Measurements from ENCODE around the gene ADK. TPM values are rescaled to one million over a fixed set of nuclear protein-coding genes. Genes with fewer than 3 reads are reported as not detected.
"Not testable (repeated sequence)": the region's sequence is repeated elsewhere in the genome, so short reads cannot be mapped to it uniquely, and the experiment has no call there.

The ADK gene
- total RNA-seq, 1 donor from 2014 or later: 53.0 TPM

DNA sequence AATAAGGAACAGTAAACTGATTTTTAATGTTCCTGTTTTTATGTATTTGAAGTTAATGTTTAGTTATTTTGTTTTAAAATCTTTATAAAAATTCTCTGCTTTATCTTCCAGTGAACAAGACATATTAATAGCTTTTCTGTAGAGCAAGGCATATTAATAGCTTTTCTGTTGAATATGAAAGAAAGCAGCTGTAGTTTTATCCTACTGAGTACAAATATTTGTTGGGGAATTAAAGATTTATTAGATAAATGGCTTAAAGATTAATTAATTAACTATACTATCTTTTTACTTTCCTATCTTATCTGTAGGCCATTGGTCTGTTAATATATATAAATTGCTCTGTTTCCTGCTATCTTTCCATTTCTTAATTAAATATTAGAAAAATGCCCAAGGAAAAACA, 299.6 kb downstream of the ADK start:
- H3K27me3 ChIP-seq: no peaks in the 10 kb centered on the region
- H3K4me3 ChIP-seq: no peak overlapping the region
- no peak for DNase-seq
- no peaks in the 10 kb centered on the region for H3K9me3 ChIP-seq
- TF ChIP-seq, protein P1, sequence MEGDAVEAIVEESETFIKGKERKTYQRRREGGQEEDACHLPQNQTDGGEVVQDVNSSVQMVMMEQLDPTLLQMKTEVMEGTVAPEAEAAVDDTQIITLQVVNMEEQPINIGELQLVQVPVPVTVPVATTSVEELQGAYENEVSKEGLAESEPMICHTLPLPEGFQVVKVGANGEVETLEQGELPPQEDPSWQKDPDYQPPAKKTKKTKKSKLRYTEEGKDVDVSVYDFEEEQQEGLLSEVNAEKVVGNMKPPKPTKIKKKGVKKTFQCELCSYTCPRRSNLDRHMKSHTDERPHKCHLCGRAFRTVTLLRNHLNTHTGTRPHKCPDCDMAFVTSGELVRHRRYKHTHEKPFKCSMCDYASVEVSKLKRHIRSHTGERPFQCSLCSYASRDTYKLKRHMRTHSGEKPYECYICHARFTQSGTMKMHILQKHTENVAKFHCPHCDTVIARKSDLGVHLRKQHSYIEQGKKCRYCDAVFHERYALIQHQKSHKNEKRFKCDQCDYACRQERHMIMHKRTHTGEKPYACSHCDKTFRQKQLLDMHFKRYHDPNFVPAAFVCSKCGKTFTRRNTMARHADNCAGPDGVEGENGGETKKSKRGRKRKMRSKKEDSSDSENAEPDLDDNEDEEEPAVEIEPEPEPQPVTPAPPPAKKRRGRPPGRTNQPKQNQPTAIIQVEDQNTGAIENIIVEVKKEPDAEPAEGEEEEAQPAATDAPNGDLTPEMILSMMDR (IDR thresholded peaks at IDR 0.05): no peak
- intact Hi-C loops (cut with DNase I): no loop called here
- no peak overlapping the region for H3K27ac ChIP-seq
- ATAC-seq: no peak
- no peaks in the 10 kb centered on the region for H3K36me3 ChIP-seq
- no peaks in the 10 kb centered on the region for H3K4me1 ChIP-seq

DNA sequence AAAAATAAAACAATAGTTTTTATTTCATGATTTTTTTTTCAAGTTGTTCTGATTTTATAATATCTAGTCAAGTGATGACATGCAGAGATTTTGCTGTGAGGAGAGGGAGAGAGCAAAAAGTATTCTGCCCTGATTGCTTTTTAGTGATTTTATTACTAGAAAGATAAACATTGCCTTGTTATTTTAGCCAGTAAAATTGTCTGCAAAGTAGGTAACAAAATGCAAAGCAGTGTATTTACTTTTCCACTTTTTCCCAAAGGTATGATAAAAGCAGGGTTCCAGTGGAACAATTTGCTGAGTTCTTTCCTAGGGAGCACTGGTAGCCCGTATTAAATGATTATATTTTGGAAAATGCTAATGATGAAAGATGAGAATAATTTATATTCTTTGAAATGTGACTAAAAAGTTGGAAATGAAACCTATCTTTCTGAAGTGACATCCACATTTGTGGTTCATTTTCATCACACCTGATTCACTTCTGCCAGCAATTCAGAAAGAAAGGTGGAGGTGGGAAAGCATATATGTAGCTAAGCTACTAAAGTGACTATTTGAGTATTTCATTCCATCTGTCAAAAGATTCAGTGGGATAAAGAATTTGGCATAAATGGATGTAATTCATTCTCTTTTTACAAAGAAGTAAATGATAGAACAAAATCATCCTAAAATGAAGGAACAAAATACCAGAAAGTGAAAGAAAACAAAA, 300.3 kb downstream of the ADK start:
- TF ChIP-seq, protein P1 (IDR thresholded peaks at IDR 0.05): no peak
- intact Hi-C loops (cut with DNase I): no loop called here
- Histone ChIP-seq H3K4me1 (no peaks in the 10 kb centered on the region), H3K4me3 (no peak overlapping the region), H3K27me3 (no peaks in the 10 kb centered on the region), H3K9me3 (no peaks in the 10 kb centered on the region), H3K27ac (no peak overlapping the region), H3K36me3 (no peaks in the 10 kb centered on the region)
- ATAC-seq (no peak), DNase-seq (no peak)

DNA sequence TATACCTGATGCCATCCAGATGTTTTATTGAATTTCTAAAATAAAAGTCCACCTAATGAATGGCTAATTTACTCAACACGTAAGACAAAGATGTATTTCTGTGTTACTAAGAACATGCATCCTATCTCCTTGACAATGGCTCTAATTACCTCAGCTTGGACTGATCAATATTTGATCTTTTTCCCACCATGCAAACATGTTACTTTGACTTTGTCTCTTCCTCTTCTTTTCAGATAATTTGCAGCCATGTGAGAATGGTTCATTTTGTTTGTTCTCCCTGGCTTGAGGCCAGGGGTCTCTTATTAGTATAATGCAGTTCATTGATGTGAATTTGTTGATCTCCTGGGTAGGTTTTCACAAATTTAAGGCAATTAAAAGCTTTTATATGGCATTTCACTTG, 302.1 kb downstream of the ADK start:
- intact Hi-C loops (cut with DNase I): no loop called here
- no peaks in the 10 kb centered on the region for H3K9me3 ChIP-seq
- H3K27me3 ChIP-seq: no peaks in the 10 kb centered on the region
- H3K4me1 ChIP-seq: no peaks in the 10 kb centered on the region
- no peak overlapping the region for H3K4me3 ChIP-seq
- no peaks in the 10 kb centered on the region for H3K36me3 ChIP-seq
- no peak overlapping the region for H3K27ac ChIP-seq
- ATAC-seq: no peak
- DNase-seq: no peak
- TF ChIP-seq, protein P1 (IDR thresholded peaks at IDR 0.05): no peak

DNA sequence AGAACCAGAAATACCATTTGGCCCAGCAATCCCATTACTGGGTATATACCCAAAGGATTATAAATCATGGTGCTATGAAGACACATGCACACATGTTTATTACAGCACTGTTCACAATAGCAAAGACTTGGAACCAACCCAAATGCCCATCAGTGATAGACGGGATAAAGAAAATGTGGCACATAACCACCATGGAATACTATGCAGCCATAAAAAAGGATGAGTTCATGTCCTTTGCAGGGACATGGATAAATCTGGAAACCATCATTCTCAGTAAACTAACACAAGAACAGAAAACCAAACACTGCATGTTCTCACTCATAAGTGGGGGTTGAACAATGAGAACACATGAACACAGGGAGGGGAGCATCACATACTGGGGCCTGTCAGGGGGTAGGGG, 306.5 kb downstream of the ADK start:
- ATAC-seq; H3K36me3 ChIP-seq; H3K27me3 ChIP-seq; H3K9me3 ChIP-seq; DNase-seq; intact Hi-C loops (cut with DNase I); H3K27ac ChIP-seq; H3K4me1 ChIP-seq; H3K4me3 ChIP-seq: not testable (repeated sequence)

DNA sequence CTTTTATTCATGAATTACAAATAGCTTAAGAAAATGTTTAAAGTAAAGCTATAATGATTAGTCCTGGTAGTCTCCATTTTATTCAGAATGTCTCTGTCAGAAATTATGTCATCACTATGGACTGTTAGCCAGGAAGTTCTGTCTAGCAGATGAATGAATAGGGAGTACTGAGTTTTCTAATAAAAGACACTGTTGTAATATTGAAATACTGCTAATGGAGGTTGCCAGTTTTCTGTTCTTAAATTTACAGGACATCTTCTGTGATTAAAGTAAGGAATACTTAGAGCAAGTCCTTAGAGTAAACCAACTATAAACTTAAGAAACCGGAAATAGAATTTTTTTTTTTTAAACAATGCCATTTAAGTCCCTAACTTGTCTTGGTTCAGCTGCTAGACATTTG, 309.8 kb downstream of the ADK start:
- Histone ChIP-seq H3K9me3 (no peaks in the 10 kb centered on the region), H3K36me3 (no peaks in the 10 kb centered on the region), H3K4me3 (no peak overlapping the region), H3K27me3 (no peaks in the 10 kb centered on the region), H3K4me1 (no peaks in the 10 kb centered on the region), H3K27ac (no peak overlapping the region)
- TF ChIP-seq, protein P1 (IDR thresholded peaks at IDR 0.05): no peak
- no peak for DNase-seq
- no peak for ATAC-seq
- intact Hi-C loops (cut with DNase I): no loop called here

DNA sequence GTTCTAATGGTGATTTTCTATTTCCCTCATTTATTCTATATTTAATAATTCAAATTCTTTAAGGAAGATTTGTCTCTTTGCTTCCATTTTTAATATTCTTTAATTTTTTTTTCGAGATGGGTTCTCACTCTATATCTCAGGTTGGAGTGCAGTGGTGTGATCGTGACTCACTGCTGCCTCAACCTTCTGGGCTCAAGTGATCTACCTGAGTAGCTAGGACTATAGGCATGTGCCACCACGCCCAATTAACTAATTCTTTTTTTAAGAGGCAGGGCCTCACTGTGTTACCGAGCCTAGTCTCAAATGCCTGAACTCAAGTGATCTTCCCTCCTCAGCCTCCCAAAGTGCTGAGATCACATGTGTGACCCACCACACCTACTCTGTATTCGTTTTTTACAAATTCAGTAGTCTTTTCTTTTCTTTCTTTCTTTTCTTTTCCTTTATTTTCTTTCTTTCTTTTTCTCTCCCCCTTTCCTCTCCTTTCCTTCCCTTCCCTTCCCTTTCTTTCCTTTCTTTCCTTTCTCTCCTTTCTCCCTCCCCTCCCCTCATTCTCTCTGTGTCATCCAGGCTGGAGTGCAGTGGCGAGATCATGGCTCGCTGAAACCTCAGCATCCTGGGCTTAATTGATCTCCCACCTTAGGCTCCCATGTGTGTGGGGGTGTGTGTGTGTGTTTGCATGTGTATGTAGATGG, 323.1 kb downstream of the ADK start:
- ATAC-seq (no peak), DNase-seq (no peak)
- no peak overlapping the region for H3K4me3 ChIP-seq
- H3K9me3 ChIP-seq: no peaks in the 10 kb centered on the region
- TF ChIP-seq, protein P1 (IDR thresholded peaks at IDR 0.05): no peak
- intact Hi-C loops (cut with DNase I): no loop called here
- H3K36me3 ChIP-seq: no peaks in the 10 kb centered on the region
- H3K27me3 ChIP-seq: no peaks in the 10 kb centered on the region
- H3K27ac ChIP-seq: no peak overlapping the region
- H3K4me1 ChIP-seq: no peaks in the 10 kb centered on the region

DNA sequence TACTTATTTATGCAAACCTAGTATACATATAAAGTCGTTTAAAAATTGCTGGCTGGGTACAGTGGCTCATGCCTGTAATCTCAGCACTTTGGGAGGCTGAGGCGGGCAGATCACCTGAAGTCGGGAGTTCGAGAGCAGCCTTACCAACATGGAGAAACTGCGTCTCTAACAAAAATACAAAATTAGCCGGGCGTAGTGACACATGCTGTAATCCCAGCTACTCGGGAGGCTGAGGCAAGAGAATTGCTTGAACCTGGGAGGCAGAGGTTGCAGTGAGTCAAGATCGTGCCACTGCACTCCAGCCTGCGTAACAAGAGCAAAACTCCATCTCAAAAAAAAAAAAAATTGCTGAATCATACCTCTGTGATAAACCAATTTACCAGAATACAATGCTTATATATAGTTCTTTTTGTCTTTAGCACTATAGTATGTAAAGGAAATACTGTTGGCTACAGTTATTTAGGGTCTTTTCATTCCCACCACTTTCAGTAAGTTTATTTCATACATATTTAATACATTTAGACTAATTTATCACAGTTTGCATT, 325.2 kb downstream of the ADK start:
- H3K36me3 ChIP-seq; H3K27me3 ChIP-seq; H3K4me3 ChIP-seq; H3K4me1 ChIP-seq; ATAC-seq; intact Hi-C loops (cut with DNase I); H3K27ac ChIP-seq; DNase-seq; H3K9me3 ChIP-seq: not testable (repeated sequence)

Data from upper lobe of right lung (tissue), 1 donor.